Stimulated activated CD8-positive, alpha-beta memory T cell treated with anti-CD3 and anti-CD28 coated beads, Interleukin-2, amount 100 ng/mL, for 1 hour (primary cell): ENCODE data around the gene DCBLD2.

ENCODE experiments used
- DNase-seq, 2 donors: peaks; one replicate each; pipeline ENCODE4 v3.0.0-alpha.2; 2020; ENCODE audit warnings: low read depth in 2 of 2

The DCBLD2 gene

GRCh38 chr3:98796334-98796733 is 105.2 kb downstream of the DCBLD2 start:
- DNase-seq = no peak

- DNase-seq = no peak
Observed at GRCh38 chr3:98793971-98794370, 107.5 kb downstream of the DCBLD2 start.

- no peak for DNase-seq
Observed at GRCh38 chr3:98791341-98792325, 109.9 kb downstream of the DCBLD2 start.

- no peak for DNase-seq
Observed at GRCh38 chr3:98788651-98789050, 112.8 kb downstream of the DCBLD2 start.

- DNase-seq = no peak
Observed at GRCh38 chr3:98787181-98787580, 114.3 kb downstream of the DCBLD2 start.

GRCh38 chr3:98786364-98787006 is 115.0 kb downstream of the DCBLD2 start:
- DNase-seq = no peak

- DNase-seq = no peak
Observed at GRCh38 chr3:98784666-98785600, 116.6 kb downstream of the DCBLD2 start.

GRCh38 chr3:98784042-98784441 is 117.5 kb downstream of the DCBLD2 start:
- DNase-seq = no peak

GRCh38 chr3:98782824-98783500 is 118.5 kb downstream of the DCBLD2 start:
- no peak for DNase-seq

GRCh38 chr3:98780343-98780742 is 121.2 kb downstream of the DCBLD2 start:
- no peak for DNase-seq

GRCh38 chr3:98779541-98780335 is 121.8 kb downstream of the DCBLD2 start:
- DNase-seq = no peak

GRCh38 chr3:98778852-98779413 is 122.6 kb downstream of the DCBLD2 start:
- no peak for DNase-seq

- no peak for DNase-seq
Observed at GRCh38 chr3:98778383-98778782, 123.1 kb downstream of the DCBLD2 start.

GRCh38 chr3:98777801-98778220 is 123.7 kb downstream of the DCBLD2 start:
- DNase-seq = no peak

- no peak for DNase-seq
Observed at GRCh38 chr3:98777286-98777685, 124.2 kb downstream of the DCBLD2 start.

- DNase-seq = no peak
Observed at GRCh38 chr3:98776140-98776493, 125.4 kb downstream of the DCBLD2 start.

GRCh38 chr3:98775459-98776139 is 125.9 kb downstream of the DCBLD2 start:
- no peak for DNase-seq

- DNase-seq = no peak
Observed at GRCh38 chr3:98772022-98772421, 129.5 kb downstream of the DCBLD2 start.

GRCh38 chr3:98770261-98771039 is 131.0 kb downstream of the DCBLD2 start:
- no peak for DNase-seq
